NCI-H1694 treated with DMSO at 0.1 percent for 48 hours (cell line): ENCODE data around the gene HMCES.

ENCODE experiments used
- DNase-seq: peaks from one replicate; lab custom pipeline; 2025; lab: John Stamatoyannopoulos, UW

HMCES gene

GRCh38 chr3:129278439-129278965 lies at the start of gene HMCES:
Gene HMCES, plus strand, starts transcription at chr3:129278870. Its CDS starts 863 bp downstream, at chr3:129279733.
- DNase-seq: peak; percentile 66

GRCh38 chr3:129228891-129229585 lies 49.6 kb upstream of the HMCES start:
- DNase-seq: no peak

GRCh38 chr3:129230311-129231019 lies 48.2 kb upstream of the HMCES start:
- DNase-seq: no peak

GRCh38 chr3:129231331-129232119 lies 47.1 kb upstream of the HMCES start:
- no peak for DNase-seq

GRCh38 chr3:129233538-129233937 lies 45.1 kb upstream of the HMCES start:
- no peak for DNase-seq

GRCh38 chr3:129234441-129234840 lies 44.2 kb upstream of the HMCES start:
- no peak for DNase-seq

GRCh38 chr3:129235344-129235917 lies 43.2 kb upstream of the HMCES start:
- DNase-seq: no peak

- DNase-seq: no peak
Measured at GRCh38 chr3:129238945-129239705, 39.5 kb upstream of the HMCES start.

GRCh38 chr3:129239991-129240390 lies 38.7 kb upstream of the HMCES start:
- no peak for DNase-seq

GRCh38 chr3:129240436-129240835 lies 38.2 kb upstream of the HMCES start:
- no peak for DNase-seq

GRCh38 chr3:129245141-129245540 lies 33.5 kb upstream of the HMCES start:
- no peak for DNase-seq

- DNase-seq: peak; percentile 86
Measured at GRCh38 chr3:129245641-129246306, 32.9 kb upstream of the HMCES start.

- DNase-seq: no peak
Measured at GRCh38 chr3:129246636-129247035, 32.0 kb upstream of the HMCES start.

GRCh38 chr3:129248286-129248979 lies 30.2 kb upstream of the HMCES start:
- DNase-seq: no peak

- peak; percentile 80 for DNase-seq
Measured at GRCh38 chr3:129249284-129250065, 29.2 kb upstream of the HMCES start, which contains the start of gene COPG1. Gene COPG1, plus strand, starts transcription at chr3:129249606. Its CDS starts 104 bp downstream, at chr3:129249710.

GRCh38 chr3:129252748-129253147 lies 25.9 kb upstream of the HMCES start:
- no peak for DNase-seq

GRCh38 chr3:129254536-129255230 lies 24.0 kb upstream of the HMCES start:
- no peak for DNase-seq

GRCh38 chr3:129256270-129256669 lies 22.4 kb upstream of the HMCES start:
- no peak for DNase-seq

GRCh38 chr3:129257609-129258008 lies 21.1 kb upstream of the HMCES start:
- DNase-seq: no peak
